Astrocyte (in vitro differentiated cells and primary cell): ENCODE measurements around the gene FBXL12. TPM values are rescaled to one million over a fixed set of nuclear protein-coding genes. Genes with fewer than 3 reads are reported as not detected.
"Not testable (repeated sequence)": the region's sequence is repeated elsewhere in the genome, so short reads cannot be mapped to it uniquely, and the experiment has no call there.

Experiments used
- DNase-seq: peaks from one replicate; pipeline ENCODE4 v3.0.0-alpha.2; 2010; ENCODE audit warnings: low read depth
- FAIRE-seq: peaks from 2 replicates; lab custom pipeline; 2011; peaks lifted over from hg19 to GRCh38; lab: Jason Lieb, UNC
- H2AFZ ChIP-seq: 2 replicates; pipeline ENCODE4 v1.6.0; 2012; ENCODE audit warnings: low read depth, low read length, inconsistent platforms
- H3K27ac ChIP-seq: 2 replicates; pipeline ENCODE4 v1.5.1; 2011; ENCODE audit warnings: low read depth, low read length, inconsistent platforms
- H3K27me3 ChIP-seq: 2 replicates; pipeline ENCODE4 v1.6.0; 2011; ENCODE audit warnings: low read length, inconsistent platforms; ENCODE audit not compliant: insufficient read depth
- H3K36me3 ChIP-seq: 2 replicates; pipeline ENCODE4 v1.5.1; 2011; ENCODE audit warnings: low read length, inconsistent platforms; ENCODE audit not compliant: insufficient read depth
- H3K4me1 ChIP-seq: 2 replicates; pipeline ENCODE4 v1.5.1; 2011; ENCODE audit warnings: low read length, inconsistent platforms; ENCODE audit not compliant: insufficient read depth
- H3K4me2 ChIP-seq: 2 replicates; pipeline ENCODE4 v1.6.0; 2012; ENCODE audit warnings: low read length, inconsistent platforms
- H3K4me3 ChIP-seq: 2 replicates; pipeline ENCODE4 v1.5.1; 2011; ENCODE audit warnings: low read depth, mild to moderate bottlenecking, low read length, inconsistent platforms; ENCODE audit not compliant: insufficient read depth
- H3K79me2 ChIP-seq: 2 replicates; pipeline ENCODE4 v1.6.0; 2012; ENCODE audit warnings: mild to moderate bottlenecking, low read length, inconsistent platforms; ENCODE audit not compliant: insufficient read depth
- H3K9ac ChIP-seq: 2 replicates; pipeline ENCODE4 v1.6.0; 2012; ENCODE audit warnings: mild to moderate bottlenecking, low read length, inconsistent platforms
- H3K9me3 ChIP-seq: 2 replicates; pipeline ENCODE4 v1.5.1; 2012; ENCODE audit warnings: low read depth, mild to moderate bottlenecking, low read length, inconsistent platforms; ENCODE audit not compliant: insufficient read depth
- H4K20me1 ChIP-seq: 2 replicates; pipeline ENCODE4 v1.6.0; 2012; ENCODE audit warnings: low read length, inconsistent platforms; ENCODE audit not compliant: insufficient read depth
- H3K27ac Mint-ChIP-seq: one replicate; pipeline ENCODE4 v1.8.0; 2021; ENCODE audit warnings: mild to moderate bottlenecking, mixed read lengths; ENCODE audit not compliant: unreplicated experiment
- H3K27me3 Mint-ChIP-seq: one replicate; pipeline ENCODE4 v1.8.0; 2021; ENCODE audit warnings: low read depth, mixed read lengths; ENCODE audit not compliant: unreplicated experiment
- H3K36me3 Mint-ChIP-seq: one replicate; pipeline ENCODE4 v1.8.0; 2021; ENCODE audit warnings: low read depth, mixed read lengths; ENCODE audit not compliant: unreplicated experiment
- H3K4me1 Mint-ChIP-seq: one replicate; pipeline ENCODE4 v1.8.0; 2021; ENCODE audit warnings: low read depth, mixed read lengths; ENCODE audit not compliant: unreplicated experiment
- H3K4me3 Mint-ChIP-seq: one replicate; pipeline ENCODE4 v1.8.0; 2021; ENCODE audit warnings: mild to moderate bottlenecking, moderate library complexity, mixed read lengths; ENCODE audit not compliant: unreplicated experiment
- H3K9me3 Mint-ChIP-seq: one replicate; pipeline ENCODE4 v1.8.0; 2021; ENCODE audit warnings: mild to moderate bottlenecking, mixed read lengths; ENCODE audit not compliant: unreplicated experiment
- EZH2 ChIP-seq: IDR thresholded peaks from 2 replicates; pipeline ENCODE4 v1.6.1; 2012; ENCODE audit warnings: mild to moderate bottlenecking, low read length, inconsistent platforms; ENCODE audit not compliant: insufficient read depth
- total RNA-seq: library from RNA; stranded (reverse); gene quantifications from 2 replicates; pipeline ENCODE4 v1.2.1, GENCODE V29; 2021
- TF ChIP-seq, protein P1 (sequence below): IDR thresholded peaks from 2 replicates; pipeline ENCODE4 v1.5.1; 2011; ENCODE audit warnings: low read depth, mild to moderate bottlenecking, inconsistent platforms, low read length, moderate library complexity; ENCODE audit not compliant: insufficient read depth

Gene FBXL12
- total RNA-seq, 1 donor from 2014 or later: 54.2 TPM

DNA sequence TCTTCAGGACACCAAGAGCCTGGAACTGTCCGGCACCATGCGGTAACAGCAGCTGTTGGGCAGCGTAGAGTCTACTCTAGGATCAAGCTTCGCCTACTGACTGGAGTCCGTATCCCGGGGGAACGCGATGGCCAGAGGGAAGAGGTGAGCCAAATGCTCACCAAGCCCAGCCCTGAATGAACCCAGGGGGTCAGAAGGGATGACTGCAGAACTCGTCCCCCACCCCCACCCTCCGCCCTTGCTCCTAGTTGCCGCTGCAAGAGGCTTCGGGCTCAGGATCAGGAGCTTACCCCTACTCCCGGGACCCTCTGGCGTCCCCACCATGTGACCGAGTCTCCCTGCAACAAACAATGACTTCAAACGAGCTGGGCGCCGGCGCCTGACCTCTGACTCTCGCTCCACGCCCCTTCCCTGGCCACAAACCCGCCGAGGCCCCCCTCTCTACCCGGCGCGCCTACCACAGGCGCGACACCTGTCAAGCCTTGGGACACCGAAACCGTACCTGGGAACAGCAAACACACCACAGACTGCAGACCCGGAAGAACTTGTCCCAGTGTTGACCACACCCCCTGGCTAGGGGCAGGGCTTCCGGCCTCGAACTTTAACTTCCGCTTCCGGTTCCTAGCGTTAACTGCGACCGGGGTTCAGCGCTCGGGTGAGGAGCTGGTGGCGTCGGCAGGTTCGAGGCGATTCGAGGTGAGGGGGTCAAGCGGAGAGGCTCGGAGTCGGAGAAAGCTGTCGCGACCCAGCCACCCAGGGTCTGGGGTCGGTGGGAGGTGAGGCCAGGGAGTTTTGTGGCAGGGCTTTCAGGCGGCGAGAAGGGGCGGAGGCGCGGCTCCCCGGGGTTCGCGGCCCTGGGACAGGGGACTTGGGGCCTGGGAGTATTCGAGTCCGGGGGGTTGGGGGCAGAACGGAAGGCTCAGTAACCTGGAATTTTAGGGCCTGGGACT is 8.7 kb upstream of the FBXL12 start, which contains the start of gene UBL5:
Gene UBL5 (plus strand): TSS at position 630 of the 950 bp plus-strand sequence. CDS start 420 bp downstream, outside the sequence.
- H3K4me2 ChIP-seq: peak within 1 kb of the TSS; percentile 99
- H3K4me1 ChIP-seq: peaks cover 11% of the 10 kb centered on the region
- FAIRE-seq (no peak), DNase-seq (peak; percentile 62)
- peaks cover 60% of the 10 kb centered on the region for H3K79me2 ChIP-seq
- TF ChIP-seq EZH2: no peak
- TF ChIP-seq, protein P1, sequence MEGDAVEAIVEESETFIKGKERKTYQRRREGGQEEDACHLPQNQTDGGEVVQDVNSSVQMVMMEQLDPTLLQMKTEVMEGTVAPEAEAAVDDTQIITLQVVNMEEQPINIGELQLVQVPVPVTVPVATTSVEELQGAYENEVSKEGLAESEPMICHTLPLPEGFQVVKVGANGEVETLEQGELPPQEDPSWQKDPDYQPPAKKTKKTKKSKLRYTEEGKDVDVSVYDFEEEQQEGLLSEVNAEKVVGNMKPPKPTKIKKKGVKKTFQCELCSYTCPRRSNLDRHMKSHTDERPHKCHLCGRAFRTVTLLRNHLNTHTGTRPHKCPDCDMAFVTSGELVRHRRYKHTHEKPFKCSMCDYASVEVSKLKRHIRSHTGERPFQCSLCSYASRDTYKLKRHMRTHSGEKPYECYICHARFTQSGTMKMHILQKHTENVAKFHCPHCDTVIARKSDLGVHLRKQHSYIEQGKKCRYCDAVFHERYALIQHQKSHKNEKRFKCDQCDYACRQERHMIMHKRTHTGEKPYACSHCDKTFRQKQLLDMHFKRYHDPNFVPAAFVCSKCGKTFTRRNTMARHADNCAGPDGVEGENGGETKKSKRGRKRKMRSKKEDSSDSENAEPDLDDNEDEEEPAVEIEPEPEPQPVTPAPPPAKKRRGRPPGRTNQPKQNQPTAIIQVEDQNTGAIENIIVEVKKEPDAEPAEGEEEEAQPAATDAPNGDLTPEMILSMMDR: no peak
- no peaks in the 10 kb centered on the region for H3K27me3 Mint-ChIP-seq
- peak within 1 kb of the TSS; percentile 59 for H3K27ac ChIP-seq
- peak within 1 kb of the TSS; percentile 91 for H3K9ac ChIP-seq
- peak within 1 kb of the TSS; percentile 91 for H2AFZ ChIP-seq
- no peaks in the 10 kb centered on the region for H3K9me3 Mint-ChIP-seq
- peaks cover 31% of the 10 kb centered on the region for H4K20me1 ChIP-seq
- peaks cover 10% of the 10 kb centered on the region for H3K36me3 Mint-ChIP-seq
- H3K36me3 ChIP-seq: peaks cover 6% of the 10 kb centered on the region
- no peaks in the 10 kb centered on the region for H3K9me3 ChIP-seq
- peak within 1 kb of the TSS; percentile 99 for H3K27ac Mint-ChIP-seq
- H3K27me3 ChIP-seq: no peaks in the 10 kb centered on the region
- peak within 1 kb of the TSS; percentile 100 for H3K4me3 Mint-ChIP-seq
- peaks cover 16% of the 10 kb centered on the region for H3K4me1 Mint-ChIP-seq
- H3K4me3 ChIP-seq: peak within 1 kb of the TSS; percentile 78

DNA sequence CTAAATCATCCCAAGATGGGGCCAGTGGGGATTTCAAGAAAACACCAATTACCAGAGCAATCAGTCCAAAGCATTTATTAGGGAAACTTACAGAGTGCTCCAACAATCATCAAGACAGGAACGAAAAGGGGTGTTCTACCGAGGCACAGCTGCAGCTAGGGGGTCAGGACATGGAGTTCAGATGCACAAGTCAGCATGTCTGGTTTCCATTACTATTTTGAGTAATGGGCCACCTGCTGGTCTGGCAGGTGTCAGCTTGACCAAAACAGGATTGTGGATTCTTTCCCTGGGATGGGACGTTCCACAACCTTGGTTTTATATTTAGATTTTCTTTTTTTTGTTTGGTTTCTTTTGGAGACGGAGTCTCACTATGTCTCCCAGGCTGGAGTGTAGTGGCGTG is 4.9 kb upstream of the FBXL12 start:
- Mint-ChIP-seq H3K4me3 (no peak overlapping the region), H3K27me3 (no peaks in the 10 kb centered on the region), H3K36me3 (peaks cover 2% of the 10 kb centered on the region), H3K9me3 (no peaks in the 10 kb centered on the region), H3K4me1 (peaks cover 10% of the 10 kb centered on the region), H3K27ac (no peak overlapping the region)
- FAIRE-seq: no peak
- Histone ChIP-seq H3K9ac (no peak overlapping the region), H2AFZ (no peak overlapping the region), H4K20me1 (peaks cover 18% of the 10 kb centered on the region), H3K79me2 (peaks cover 32% of the 10 kb centered on the region), H3K36me3 (no peaks in the 10 kb centered on the region), H3K27me3 (no peaks in the 10 kb centered on the region), H3K9me3 (no peaks in the 10 kb centered on the region), H3K27ac (no peak overlapping the region), H3K4me3 (no peak overlapping the region), H3K4me1 (peaks cover 9% of the 10 kb centered on the region), H3K4me2 (no peak overlapping the region)
- no peak for TF ChIP-seq EZH2
- TF ChIP-seq, protein P1: no peak
- DNase-seq: no peak

DNA sequence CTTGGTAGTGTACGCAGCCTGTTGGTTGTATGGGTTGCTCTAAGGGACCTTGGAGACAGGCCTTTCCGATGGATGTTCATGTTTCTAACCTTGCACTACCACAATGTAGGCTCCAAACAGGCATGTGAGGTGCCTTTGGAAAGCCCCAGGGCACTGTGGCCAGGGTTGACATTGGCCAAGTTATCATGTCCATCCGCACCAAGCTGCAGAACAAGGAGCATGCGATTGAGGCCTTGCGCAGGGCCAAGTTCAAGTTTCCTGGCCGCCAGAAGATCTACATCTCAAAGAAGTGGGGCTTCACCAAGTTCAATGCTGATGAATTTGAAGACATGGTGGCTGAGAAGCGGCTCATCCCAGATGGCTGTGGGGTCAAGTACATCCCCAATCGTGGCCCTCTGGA is 1.2 kb upstream of the FBXL12 start:
- peaks cover 13% of the 10 kb centered on the region for H3K4me1 Mint-ChIP-seq
- not testable (repeated sequence) for H3K27me3 ChIP-seq, H3K27ac Mint-ChIP-seq, H3K4me3 Mint-ChIP-seq, H3K9ac ChIP-seq, H3K9me3 ChIP-seq, H3K9me3 Mint-ChIP-seq, DNase-seq, H3K4me1 ChIP-seq, H3K27me3 Mint-ChIP-seq, FAIRE-seq, H3K27ac ChIP-seq, H3K36me3 ChIP-seq
- H3K4me3 ChIP-seq: peak overlapping the region; percentile 48
- peaks cover 23% of the 10 kb centered on the region for H4K20me1 ChIP-seq
- peak overlapping the region; percentile 81 for H2AFZ ChIP-seq
- peak overlapping the region; percentile 84 for H3K4me2 ChIP-seq
- H3K36me3 Mint-ChIP-seq: peaks cover 14% of the 10 kb centered on the region
- H3K79me2 ChIP-seq: peaks cover 37% of the 10 kb centered on the region
